HepG2 (cell line): ENCODE results near the gene TRAIP. TPM values are rescaled to one million over a fixed set of nuclear protein-coding genes. Genes with fewer than 3 reads are reported as not detected.

Source experiments
- ATAC-seq: fragments of 200-7000 bp; cut with Tn5 transposase; 3 replicates; pipeline ENCODE4 v1.9.1; 2020; ENCODE audit warnings: mild to moderate bottlenecking, moderate library complexity
- BruUV-seq: library from RNA; stranded (reverse); fragments of 400-500 nt; replicated peaks from 2 replicates; lab custom pipeline; 2021; lab: Mats Ljungman, UMichigan
- CTCF ChIA-PET: fragments of 300-600 bp; formaldehyde crosslinking; extraction: SDS; loops from one replicate; lab custom pipeline; 2021; ENCODE audit warnings: low total read pairs, inconsistent platforms, low intra/inter-chr PET ratio; lab: Yijun Ruan, JAX
- POLR2A ChIA-PET: fragments of 350-600 bp; sonication (Branson Sonifier 250); formaldehyde crosslinking; loops from one replicate; lab custom pipeline; 2020; ENCODE audit warnings: antibody characterized with exemption, inconsistent platforms; lab: Yijun Ruan, JAX
- DNase-seq: peaks from one replicate; pipeline ENCODE4 v3.0.0-alpha.2; 2015; ENCODE audit warnings: low spot score
- FAIRE-seq: peaks from 3 replicates; lab custom pipeline; 2011; peaks lifted over from hg19 to GRCh38; lab: Jason Lieb, UNC
- H2AFZ ChIP-seq: one replicate; pipeline ENCODE4 v1.6.1; 2011; ENCODE audit warnings: low read length, inconsistent platforms
- H3K27ac ChIP-seq: fragments of 300-600 bp; 3 replicates; pipeline ENCODE4 v1.8.0; 2011; ENCODE audit warnings: mixed run types, mild to moderate bottlenecking, mixed read lengths, low read length, inconsistent platforms; ENCODE audit not compliant: insufficient read depth; ENCODE audit errors: extremely low read length
- H3K27me3 ChIP-seq, 2 experiments: fragments of 200-600 bp in 1 of 2; 2 replicates in 1 of 2; 3 replicates in 1 of 2; pipeline versions ENCODE4 v1.6.0 to v1.8.0; 2011; ENCODE audit warnings: low read length in 2 of 2, mild to moderate bottlenecking in 2 of 2, moderate library complexity in 2 of 2, inconsistent platforms in 1 of 2; ENCODE audit not compliant: insufficient read depth in 2 of 2, control insufficient read depth in 1 of 2
- H3K36me3 ChIP-seq, 2 experiments: fragments of 200-600 bp in 1 of 2; replicated peaks in 1 of 2; 2 replicates in 1 of 2; 3 replicates in 1 of 2; pipeline versions ENCODE4 v1.5.1 to v1.8.0; 2011; ENCODE audit warnings: low read length in 2 of 2, inconsistent platforms in 1 of 2; ENCODE audit not compliant: insufficient read depth in 2 of 2, control insufficient read depth in 1 of 2
- H3K4me1 ChIP-seq: 2 replicates; pipeline ENCODE4 v1.5.1; 2012; ENCODE audit warnings: low read length, inconsistent platforms; ENCODE audit not compliant: insufficient read depth
- H3K4me2 ChIP-seq: 2 replicates; pipeline ENCODE4 v1.6.0; 2011; ENCODE audit warnings: low read depth, low read length, inconsistent platforms
- H3K4me3 ChIP-seq, 3 experiments: fragments of 200-600 bp in 1 of 3; sonication (generic), shearing (Covaris generic) in 1 of 3; replicated peaks in 1 of 3; 2 replicates each; pipeline ENCODE4 v1.5.1; 2011 to 2016; ENCODE audit warnings: low read length in 3 of 3, inconsistent platforms in 2 of 3, low read depth in 2 of 3, mild to moderate bottlenecking in 2 of 3, control low read depth in 1 of 3, mixed read lengths in 1 of 3; ENCODE audit not compliant: insufficient read depth in 1 of 3
- H3K79me2 ChIP-seq: one replicate; pipeline ENCODE4 v1.6.1; 2011; ENCODE audit warnings: low read length, inconsistent platforms; ENCODE audit not compliant: insufficient read depth
- H3K9ac ChIP-seq: 2 replicates; pipeline ENCODE4 v1.6.0; 2011; ENCODE audit warnings: mild to moderate bottlenecking, low read depth, low read length, inconsistent platforms; ENCODE audit not compliant: insufficient read depth
- H3K9me3 ChIP-seq: 2 replicates; pipeline ENCODE4 v1.5.1; 2012; ENCODE audit warnings: mild to moderate bottlenecking, low read length
- H4K20me1 ChIP-seq: 2 replicates; pipeline ENCODE4 v1.6.0; 2011; ENCODE audit warnings: inconsistent platforms, mild to moderate bottlenecking, low read length, moderate library complexity; ENCODE audit not compliant: insufficient read depth
- MTA1 ChIP-seq: sonication (generic); formaldehyde crosslinking; IDR thresholded peaks from 2 replicates; pipeline ENCODE4 v1.4.0; 2020; ENCODE audit warnings: missing genetic modification reagents, mild to moderate bottlenecking, borderline replicate concordance
- MYPOP ChIP-seq: sonication (generic); formaldehyde crosslinking; IDR thresholded peaks from 2 replicates; pipeline ENCODE4 v1.8.1; 2023; ENCODE audit warnings: mild to moderate bottlenecking, moderate library complexity, missing genetic modification reagents
- PCBP1 ChIP-seq: fragments of 200-400 bp; formaldehyde crosslinking; IDR thresholded peaks from 2 replicates; pipeline ENCODE4 v1.6.1; 2017; ENCODE audit warnings: mild to moderate bottlenecking, low read depth, low read length, borderline replicate concordance
- PHF21A ChIP-seq: sonication (generic); formaldehyde crosslinking; IDR thresholded peaks from 2 replicates; pipeline ENCODE4 v1.5.0; 2020; ENCODE audit warnings: mild to moderate bottlenecking, missing genetic modification reagents
- SKIL ChIP-seq: sonication (generic); formaldehyde crosslinking; IDR thresholded peaks from 2 replicates; pipeline ENCODE4 v1.8.0; 2022; ENCODE audit warnings: missing genetic modification reagents, mild to moderate bottlenecking, moderate library complexity, borderline replicate concordance
- SP4 ChIP-seq: sonication (generic); formaldehyde crosslinking; IDR thresholded peaks from 2 replicates; pipeline ENCODE4 v1.8.1; 2023; ENCODE audit warnings: mild to moderate bottlenecking, missing genetic modification reagents
- TCF7L2 ChIP-seq: IDR thresholded peaks from 2 replicates; pipeline ENCODE4 v1.6.1; 2011; ENCODE audit warnings: mild to moderate bottlenecking, low read depth, low read length, moderate library complexity
- ZBTB49 ChIP-seq: sonication (generic); formaldehyde crosslinking; IDR thresholded peaks from 2 replicates; pipeline ENCODE4 v1.4.0; 2020; ENCODE audit warnings: missing genetic modification reagents, borderline replicate concordance
- ZNF354B ChIP-seq: sonication (generic); formaldehyde crosslinking; IDR thresholded peaks from 2 replicates; pipeline ENCODE4 v1.8.0; 2022; ENCODE audit warnings: mild to moderate bottlenecking, missing genetic modification reagents
- ZNF510 ChIP-seq: sonication (generic); formaldehyde crosslinking; IDR thresholded peaks from 2 replicates; pipeline ENCODE4 v1.4.0; 2020; ENCODE audit warnings: low read depth, mild to moderate bottlenecking, missing genetic modification reagents
- ZNF746 ChIP-seq: sonication (generic); formaldehyde crosslinking; IDR thresholded peaks from 2 replicates; pipeline ENCODE4 v1.8.0; 2022; ENCODE audit warnings: mild to moderate bottlenecking, missing genetic modification reagents
- WGBS: methylation state at CpG from one replicate; pipeline ENCODE4 v1.1.6; 2017; ENCODE audit warnings: low lambda C conversion rate; 5-methylcytosine and 5-hydroxymethylcytosine counted together
- in situ Hi-C: cut with HindIII; loops from 2 replicates; pipeline ENCODE4 v1.10.0; 2017; ENCODE audit warnings: low pct_unique_long_range_greater_than_20kb; ENCODE audit not compliant: extremely low pct_ligation_motif_present
- intact Hi-C: fragments of 100-400 bp; cut with micrococcal nuclease; formaldehyde crosslinking; loops from one replicate; pipeline ENCODE4 v1.10.0; 2022; ENCODE audit not compliant: unreplicated experiment
- polyA plus RNA-seq, 8 experiments: library from polyadenylated mRNA; depleted of rRNA in 3 of 8; stranded (reverse) in 7 of 8; unstranded in 1 of 8; fragments of >200 nt; fragmentation: Illumina TruSeq in 4 of 8; extraction: Trizol in 4 of 8; gene quantifications; 2 replicates each; pipeline versions ENCODE4 v1.2.1 to v1.2.3, GENCODE V29; 2011 to 2016; ENCODE audit warnings: low read depth in 4 of 8, missing spikeins in 1 of 8, mixed read lengths in 1 of 8; ENCODE audit not compliant: insufficient read depth in 1 of 8
- total RNA-seq, 5 experiments: library from RNA; depleted of rRNA; stranded (reverse); fragments of >200 nt; fragmentation: Illumina TruSeq; extraction: Trizol; gene quantifications; 2 replicates each; pipeline ENCODE4 v1.2.3, GENCODE V29; 2016; ENCODE audit warnings: low read depth in 1 of 5

Gene TRAIP
- total and polyA plus RNA-seq, 2 of the 13 experiments (the other 11 are each of a cell fraction or from before 2014, with no cell fraction given): 13.9 to 23.9 TPM

- ATAC-seq (no peak), FAIRE-seq (no peak), DNase-seq (no peak)
- TF ChIP-seq MYPOP (CRISPR knock-in tag) (no peak), TCF7L2 (no peak)
- BruUV-seq: no TSS peak
- Histone ChIP-seq H2AFZ (no peak overlapping the region), H4K20me1 (no peaks in the 10 kb centered on the region), H3K9me3 (no peaks in the 10 kb centered on the region), H3K36me3 (no peaks in the 10 kb centered on the region), H3K79me2 (no peaks in the 10 kb centered on the region), H3K9ac (no peak overlapping the region), H3K4me2 (no peak overlapping the region), H3K4me3 (no peak overlapping the region), H3K4me1 (peaks cover 24% of the 10 kb centered on the region), H3K27me3 (peaks cover 1 to 3% of the 10 kb centered on the region in 2 experiments; a peak in 1 of 5 replicates), H3K27ac (no peak overlapping the region)
- intact Hi-C loops: no loop called here
- in situ Hi-C loops: no loop called here
- CTCF ChIA-PET: no interaction called here
- POLR2A ChIA-PET: no interaction called here
- 0% methylated on average over 3 of the region's 5 CpGs for WGBS
Measured at GRCh38 chr3:49896345-49896744, 40.0 kb upstream of the TRAIP start.

GRCh38 chr3:49895791-49896190 lies 39.4 kb upstream of the TRAIP start:
- in situ Hi-C loops: no loop called here
- H3K79me2 ChIP-seq: no peaks in the 10 kb centered on the region
- ATAC-seq (no peak), DNase-seq (no peak), FAIRE-seq (no peak)
- peaks cover 1 to 3% of the 10 kb centered on the region in 2 experiments; a peak in 1 of 5 replicates for H3K27me3 ChIP-seq
- no peak overlapping the region for H3K27ac ChIP-seq
- H3K36me3 ChIP-seq: no peaks in the 10 kb centered on the region
- no peak overlapping the region for H3K9ac ChIP-seq
- no TSS peak for BruUV-seq
- no peak overlapping the region for H3K4me3 ChIP-seq
- H3K4me1 ChIP-seq: peaks cover 18% of the 10 kb centered on the region
- CTCF ChIA-PET: no interaction called here
- WGBS: 56% methylated on average over 7 of the region's 9 CpGs
- H3K4me2 ChIP-seq: no peak overlapping the region
- no peak overlapping the region for H2AFZ ChIP-seq
- intact Hi-C loops: no loop called here
- POLR2A ChIA-PET: no interaction called here
- no peaks in the 10 kb centered on the region for H4K20me1 ChIP-seq
- no peaks in the 10 kb centered on the region for H3K9me3 ChIP-seq
- TF ChIP-seq PHF21A (CRISPR knock-in tag) (no peak), ZBTB49 (no peak), ZNF746 (no peak), PCBP1 (no peak), ZNF354B (CRISPR knock-in tag) (no peak), SP4 (CRISPR knock-in tag) (no peak), SKIL (CRISPR knock-in tag) (no peak), TCF7L2 (no peak), MTA1 (CRISPR knock-in tag) (no peak), ZNF510 (no peak)
